Lower leg skin (tissue), 4 donors: ENCODE data around the gene GSTCD. TPM values are rescaled to one million over a fixed set of nuclear protein-coding genes. Genes with fewer than 3 reads are reported as not detected.

Source experiments
- DNase-seq, 2 donors: peaks; one replicate each; pipeline ENCODE4 v3.0.0-alpha.2; 2019; ENCODE audit warnings: low spot score in 2 of 2
- H3K4me3 ChIP-seq: fragments of 200-600 bp; sonication (generic); 2 replicates; pipeline ENCODE4 v1.5.1; 2017; ENCODE audit warnings: mild to moderate bottlenecking, low read depth; ENCODE audit not compliant: poor library complexity, severe bottlenecking
- POLR2A ChIP-seq, 2 donors: fragments of 450-650 bp; IDR thresholded peaks; one replicate each; pipeline ENCODE4 v1.6.1; 2016 to 2017; ENCODE audit warnings: antibody characterized with exemption in 2 of 2, mild to moderate bottlenecking in 1 of 2, moderate library complexity in 1 of 2
- WGBS, 2 donors: methylation state at CpG; one replicate each; pipeline ENCODE4 v1.1.5; 2018; 5-methylcytosine and 5-hydroxymethylcytosine counted together
- intact Hi-C: fragments of 100-400 bp; cut with DNase I; formaldehyde crosslinking; loops from one replicate; pipeline ENCODE4 v1.15.0; 2023; ENCODE audit warnings: low total_unique reads
- total RNA-seq, 4 donors: library from RNA; depleted of rRNA; stranded (reverse); fragments of >200 nt; gene quantifications; one replicate each; pipeline ENCODE4 v1.1.0, GENCODE V29; 2016
- TF ChIP-seq, protein P1 (sequence below), 3 donors: fragments of 450-650 bp; IDR thresholded peaks; one replicate each; pipeline ENCODE4 v1.5.1; 2016; ENCODE audit warnings: antibody characterized with exemption in 3 of 3, mild to moderate bottlenecking in 3 of 3, moderate library complexity in 2 of 3

Gene GSTCD
- total RNA-seq, 4 donors from 2014 or later = 5.1 to 14.8 (median 9.8) TPM

DNA sequence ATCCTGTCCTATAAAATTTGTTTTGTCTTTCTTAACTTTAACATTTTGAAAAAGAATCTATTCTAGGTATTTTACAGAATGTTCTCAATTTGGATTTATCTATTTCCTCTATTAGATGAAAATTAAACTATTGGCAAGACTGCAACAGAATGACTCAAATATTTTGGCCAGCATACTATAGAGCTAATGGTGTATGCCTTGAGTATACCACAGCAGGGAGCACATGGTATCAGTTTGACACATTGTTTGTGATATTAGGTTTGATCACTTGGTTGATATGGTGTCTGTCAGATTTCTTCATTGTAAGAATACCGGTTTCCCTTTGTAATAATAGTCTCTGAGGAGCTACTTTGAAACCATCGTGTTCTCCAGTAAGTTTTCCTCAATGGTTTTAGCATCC, 98.9 kb downstream of the GSTCD start:
- DNase-seq = no peak
- no peak for TF ChIP-seq POLR2A (IDR thresholded peaks at IDR 0.05)
- TF ChIP-seq, protein P1, sequence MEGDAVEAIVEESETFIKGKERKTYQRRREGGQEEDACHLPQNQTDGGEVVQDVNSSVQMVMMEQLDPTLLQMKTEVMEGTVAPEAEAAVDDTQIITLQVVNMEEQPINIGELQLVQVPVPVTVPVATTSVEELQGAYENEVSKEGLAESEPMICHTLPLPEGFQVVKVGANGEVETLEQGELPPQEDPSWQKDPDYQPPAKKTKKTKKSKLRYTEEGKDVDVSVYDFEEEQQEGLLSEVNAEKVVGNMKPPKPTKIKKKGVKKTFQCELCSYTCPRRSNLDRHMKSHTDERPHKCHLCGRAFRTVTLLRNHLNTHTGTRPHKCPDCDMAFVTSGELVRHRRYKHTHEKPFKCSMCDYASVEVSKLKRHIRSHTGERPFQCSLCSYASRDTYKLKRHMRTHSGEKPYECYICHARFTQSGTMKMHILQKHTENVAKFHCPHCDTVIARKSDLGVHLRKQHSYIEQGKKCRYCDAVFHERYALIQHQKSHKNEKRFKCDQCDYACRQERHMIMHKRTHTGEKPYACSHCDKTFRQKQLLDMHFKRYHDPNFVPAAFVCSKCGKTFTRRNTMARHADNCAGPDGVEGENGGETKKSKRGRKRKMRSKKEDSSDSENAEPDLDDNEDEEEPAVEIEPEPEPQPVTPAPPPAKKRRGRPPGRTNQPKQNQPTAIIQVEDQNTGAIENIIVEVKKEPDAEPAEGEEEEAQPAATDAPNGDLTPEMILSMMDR (IDR thresholded peaks at IDR 0.05) = no peak
- intact Hi-C loops = no loop called here
- H3K4me3 ChIP-seq = no peak overlapping the region
- WGBS, 2 donors = 85 to 91% methylated on average over 2 of the region's 2 CpGs

DNA sequence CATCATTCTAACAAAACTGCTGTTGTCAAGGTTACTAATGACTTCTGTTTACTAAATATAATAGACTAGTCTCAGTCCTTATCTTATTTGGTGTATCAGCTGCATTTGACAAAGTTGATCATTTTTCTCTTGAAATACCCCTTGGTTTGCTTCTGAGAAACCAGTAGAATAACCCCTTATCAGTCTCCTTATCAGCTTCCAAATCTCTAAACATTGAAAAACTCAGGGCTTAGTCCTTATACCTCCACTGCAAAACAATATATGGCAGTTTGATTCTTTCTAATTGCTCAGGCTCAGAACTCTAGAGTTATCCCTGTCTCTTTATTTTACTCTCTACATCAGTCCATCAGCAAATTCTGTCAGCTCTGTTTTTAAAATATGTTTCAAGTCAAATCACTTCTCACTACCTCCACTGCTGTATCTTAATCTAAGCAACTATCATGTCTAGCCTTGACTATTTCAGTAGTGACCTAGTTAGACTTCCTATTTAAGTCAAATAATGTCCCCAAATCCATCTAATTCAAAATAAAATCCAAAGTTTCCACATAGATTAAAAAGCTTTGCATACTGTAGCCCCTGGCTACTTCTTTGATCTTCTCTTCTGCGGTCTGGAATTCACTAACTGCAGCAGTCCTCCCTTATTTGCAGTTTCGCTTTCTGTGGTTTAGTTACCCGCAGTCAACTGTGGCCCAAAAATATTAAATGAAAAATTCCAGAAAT, 99.6 kb downstream of the GSTCD start:
- intact Hi-C loops = no loop called here

DNA sequence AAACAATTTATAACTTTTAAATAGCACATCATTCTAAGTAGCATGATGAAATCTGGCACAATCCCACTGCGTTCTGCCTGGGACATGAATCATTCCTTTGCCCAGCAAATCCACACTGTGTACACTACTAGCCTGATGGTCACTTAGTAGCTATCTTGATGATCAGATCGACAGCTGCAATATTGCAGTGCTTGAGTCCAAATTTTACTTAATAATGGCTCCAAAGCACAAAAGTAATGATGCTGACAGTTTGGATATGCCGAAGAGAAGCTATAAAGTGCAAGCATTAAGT, 100.1 kb downstream of the GSTCD start:
- DNase-seq = no peak
- 68 to 70% methylated on average over 3 of the region's 3 CpGs for WGBS, 2 donors
- TF ChIP-seq POLR2A (IDR thresholded peaks at IDR 0.05) = no peak
- TF ChIP-seq, protein P1 (IDR thresholded peaks at IDR 0.05) = no peak
- intact Hi-C loops = no loop called here
- no peak overlapping the region for H3K4me3 ChIP-seq

More for the DNA sequence above, 99.6 kb downstream of the GSTCD start:
- no peak for DNase-seq
- 52 to 63% methylated on average over 3 of the region's 3 CpGs for WGBS, 2 donors
- H3K4me3 ChIP-seq = no peak overlapping the region
- TF ChIP-seq, protein P1 (IDR thresholded peaks at IDR 0.05) = no peak
- no peak for TF ChIP-seq POLR2A (IDR thresholded peaks at IDR 0.05)

DNA sequence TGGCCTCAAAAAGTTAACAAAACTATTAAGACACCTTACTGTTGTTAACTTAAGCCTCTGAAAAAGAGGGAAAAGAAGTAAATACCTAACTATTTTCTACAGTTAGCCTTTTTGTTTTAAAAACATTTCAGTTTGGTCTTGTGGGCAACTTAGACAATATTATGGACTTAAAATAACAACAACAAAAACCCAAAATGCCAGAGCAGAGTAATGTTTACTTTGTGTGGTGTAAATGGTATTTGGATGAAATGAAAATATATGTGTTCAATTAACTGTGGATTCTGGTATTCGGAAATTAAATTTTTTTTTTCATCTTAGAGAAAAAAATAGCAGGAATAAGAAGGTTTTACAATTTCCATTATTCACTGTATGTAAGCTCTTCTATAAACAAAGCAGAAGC, 107.1 kb downstream of the GSTCD start:
- TF ChIP-seq POLR2A (IDR thresholded peaks at IDR 0.05) = no peak
- TF ChIP-seq, protein P1 (IDR thresholded peaks at IDR 0.05) = no peak
- no peak overlapping the region for H3K4me3 ChIP-seq
- intact Hi-C loops = no loop called here
- no peak for DNase-seq
- WGBS, 2 donors = 84 to 86% methylated on average over 1 of the region's 1 CpG

DNA sequence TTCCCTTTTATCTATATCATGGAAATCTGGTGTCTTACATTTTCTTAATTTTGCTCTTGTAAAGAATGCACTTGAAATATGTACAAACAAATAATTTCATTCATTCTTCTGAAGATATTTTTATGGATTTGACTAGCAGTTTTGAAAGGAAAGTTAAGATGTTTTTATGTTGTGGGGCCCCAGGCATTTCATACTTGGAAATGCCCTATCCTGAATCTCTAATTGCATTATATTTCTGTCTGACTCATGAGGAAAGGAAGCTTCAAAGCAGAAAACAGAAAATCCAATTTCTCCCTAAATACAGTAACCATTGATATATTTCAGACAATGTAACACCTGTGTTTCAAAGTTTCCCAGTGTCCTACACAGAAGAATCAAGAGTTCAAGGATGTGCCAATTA, 113.5 kb downstream of the GSTCD start:
- intact Hi-C loops = no loop called here
- H3K4me3 ChIP-seq = no peak overlapping the region
- no peak for TF ChIP-seq POLR2A (IDR thresholded peaks at IDR 0.05)
- TF ChIP-seq, protein P1 (IDR thresholded peaks at IDR 0.05) = no peak
- DNase-seq = no peak

DNA sequence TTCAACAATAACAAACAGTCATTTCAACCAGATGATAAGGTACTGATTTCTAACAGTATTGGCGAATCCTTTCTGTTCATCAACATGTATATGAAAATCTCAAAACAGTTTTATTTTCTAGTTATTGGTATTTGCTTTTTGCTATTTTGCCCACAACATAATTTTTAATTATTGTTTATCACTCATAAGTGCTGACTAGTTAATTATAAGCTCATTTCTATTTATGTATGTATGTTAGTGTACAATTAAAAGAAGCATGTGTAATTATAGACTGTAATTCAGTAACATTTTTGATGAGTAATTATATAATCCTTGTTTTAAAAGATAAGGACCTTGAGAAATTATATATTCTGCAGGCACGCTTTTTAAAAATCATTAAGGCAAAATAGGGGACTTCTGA, 119.5 kb downstream of the GSTCD start:
- no peak for DNase-seq
- WGBS, 2 donors = 94 to 97% methylated on average over 2 of the region's 2 CpGs
- no peak overlapping the region for H3K4me3 ChIP-seq
- intact Hi-C loops = no loop called here
- TF ChIP-seq POLR2A (IDR thresholded peaks at IDR 0.05) = no peak
- TF ChIP-seq, protein P1 (IDR thresholded peaks at IDR 0.05) = no peak
